GM18498 (cell line): ENCODE data around the gene MLLT6.

Experiments
- ATAC-seq: cut with Tn5 transposase; IDR thresholded peaks from one replicate; pipeline ENCODE4 v1.9.1; 2021; ENCODE audit warnings: mild to moderate bottlenecking, moderate library complexity; ENCODE audit not compliant: unreplicated experiment

The MLLT6 gene

DNA sequence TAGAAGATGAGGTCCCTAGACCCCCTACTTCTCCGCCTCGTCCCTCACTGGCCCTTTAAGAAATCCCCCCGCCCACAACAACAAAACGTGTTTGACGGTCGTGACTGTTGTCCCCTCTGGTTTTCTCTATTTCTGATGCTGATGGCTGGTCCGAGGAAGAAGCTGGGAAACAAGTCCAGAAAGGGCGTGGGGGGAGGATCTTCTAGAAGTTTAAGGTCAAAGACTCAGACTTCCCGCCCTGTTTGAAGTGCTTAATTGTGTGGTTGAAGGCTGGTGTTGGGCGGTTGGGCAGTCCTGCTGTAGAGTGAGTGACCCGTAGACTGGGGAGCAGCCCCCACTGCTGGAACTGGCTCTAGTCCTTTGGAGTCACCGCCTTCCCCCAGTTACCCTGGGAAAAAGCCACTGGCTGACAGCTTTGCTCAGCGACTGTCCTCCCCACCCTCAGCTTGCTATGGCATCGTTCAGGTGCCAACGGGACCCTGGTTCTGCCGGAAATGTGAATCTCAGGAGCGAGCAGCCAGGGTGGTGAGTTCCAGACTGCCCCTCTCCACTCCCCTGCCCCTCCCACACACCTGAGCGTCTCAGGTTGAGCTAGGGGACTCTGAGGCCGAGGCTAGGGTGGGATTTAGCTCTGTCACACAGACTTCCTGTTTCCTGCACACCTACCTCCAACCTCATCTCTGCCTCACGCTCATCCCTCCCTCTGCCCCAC, 1.6 kb downstream of the MLLT6 start:
- no peak for ATAC-seq

GRCh38 chr17:38707678-38708351, 2.7 kb downstream of the MLLT6 start:
- no peak for ATAC-seq

DNA sequence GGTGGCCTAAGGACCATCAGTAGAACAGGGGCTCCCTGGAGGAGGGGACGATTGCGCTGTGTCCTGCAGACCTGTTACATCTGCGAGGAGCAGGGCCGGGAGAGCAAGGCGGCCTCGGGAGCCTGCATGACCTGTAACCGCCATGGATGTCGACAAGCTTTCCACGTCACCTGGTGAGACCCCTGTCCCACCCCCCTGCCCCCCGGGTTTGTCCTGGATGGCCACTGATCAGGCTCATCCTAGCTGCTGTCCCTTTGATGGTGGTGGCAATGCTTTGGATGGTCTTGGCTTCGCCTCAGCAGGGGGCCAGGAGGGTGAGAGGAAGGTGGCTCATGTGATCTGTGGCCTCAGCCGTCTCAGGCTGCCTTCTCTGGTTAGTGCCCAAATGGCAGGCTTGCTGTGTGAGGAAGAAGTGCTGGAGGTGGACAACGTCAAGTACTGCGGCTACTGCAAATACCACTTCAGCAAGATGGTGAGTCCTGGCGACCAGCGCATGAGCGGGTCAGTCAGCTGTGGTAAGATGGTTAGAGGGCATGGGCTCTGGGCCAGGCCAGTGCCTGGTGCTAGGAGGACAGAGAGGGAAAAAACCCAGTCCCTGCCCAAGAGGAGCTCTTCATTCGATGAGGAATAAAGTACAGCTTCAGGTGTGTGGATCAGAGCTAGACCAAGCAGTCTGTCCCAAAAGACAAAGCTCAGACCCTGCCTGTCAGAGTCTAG, 4.2 kb downstream of the MLLT6 start:
- ATAC-seq: no peak

GRCh38 chr17:38709864-38710603, 5.0 kb downstream of the MLLT6 start:
- no peak for ATAC-seq

- no peak for ATAC-seq
Observed at GRCh38 chr17:38710604-38710962, 5.5 kb downstream of the MLLT6 start.

GRCh38 chr17:38710985-38711384, 5.9 kb downstream of the MLLT6 start:
- ATAC-seq: no peak

DNA sequence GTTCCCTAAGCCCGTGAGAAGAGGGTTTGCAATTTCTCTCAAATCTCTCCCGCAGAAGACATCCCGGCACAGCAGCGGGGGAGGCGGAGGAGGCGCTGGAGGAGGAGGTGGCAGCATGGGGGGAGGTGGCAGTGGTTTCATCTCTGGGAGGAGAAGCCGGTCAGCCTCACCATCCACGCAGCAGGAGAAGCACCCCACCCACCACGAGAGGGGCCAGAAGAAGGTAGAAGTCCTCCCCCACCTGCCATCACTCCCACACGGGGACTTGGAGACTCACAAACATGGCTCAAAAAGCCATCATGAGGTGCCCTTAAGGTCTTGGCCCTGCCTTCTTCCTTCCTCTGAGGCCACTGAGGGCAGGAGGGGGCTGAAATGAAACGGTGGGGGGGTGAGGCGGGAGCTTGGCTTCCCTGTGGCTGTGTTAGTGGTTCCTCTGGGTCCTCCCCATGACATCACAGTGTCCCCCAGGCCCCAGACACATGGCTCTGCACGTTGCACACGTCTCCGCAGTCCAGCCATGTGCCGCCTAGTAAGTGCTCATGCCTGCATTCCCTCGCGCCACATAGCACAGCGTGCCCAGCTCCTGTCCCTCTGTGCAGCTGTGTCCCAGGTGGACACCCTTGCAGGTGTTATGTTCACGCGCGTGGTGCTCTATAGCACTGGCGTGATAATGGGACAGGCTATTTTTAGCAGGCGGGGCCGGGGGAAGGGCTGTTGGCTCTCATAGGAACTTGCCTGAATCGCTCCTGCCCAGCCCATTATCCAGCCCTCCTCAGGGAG, 6.9 kb downstream of the MLLT6 start:
- ATAC-seq: no peak

GRCh38 chr17:38712593-38712992, 7.5 kb downstream of the MLLT6 start:
- no peak for ATAC-seq

DNA sequence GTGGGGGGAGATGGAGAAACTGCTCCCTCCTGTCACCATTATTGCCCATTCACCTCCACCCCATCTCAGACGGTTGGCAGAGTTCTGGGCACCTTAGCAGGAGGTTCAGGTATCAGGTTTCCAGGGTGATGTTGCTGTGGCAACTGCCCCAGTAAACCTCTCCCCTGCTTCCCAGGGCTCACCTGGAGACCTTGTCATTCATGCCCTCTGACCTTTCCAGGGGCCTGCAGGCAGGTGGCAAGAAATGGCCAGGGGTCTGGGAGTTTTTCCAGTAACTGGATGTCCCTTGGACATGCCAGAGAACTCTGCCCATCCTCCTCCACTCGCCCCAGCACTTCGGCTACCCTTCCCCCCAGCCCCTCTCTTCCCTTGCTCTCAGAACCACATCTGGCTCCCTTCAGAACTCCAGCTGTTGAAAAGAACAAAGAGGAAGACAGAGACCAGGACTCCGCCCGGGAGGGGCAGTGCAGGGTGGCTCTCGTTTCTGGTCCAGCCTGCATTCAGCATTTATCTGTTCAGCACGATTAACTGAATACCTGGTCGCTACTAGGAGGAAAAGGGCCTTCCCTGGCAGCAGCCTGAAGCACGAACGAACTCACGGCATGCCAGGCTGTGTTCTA, 8.5 kb downstream of the MLLT6 start:
- no peak for ATAC-seq

- no peak for ATAC-seq
Observed at GRCh38 chr17:38715216-38715943, 10.3 kb downstream of the MLLT6 start.

GRCh38 chr17:38716368-38717005, 11.4 kb downstream of the MLLT6 start:
- no peak for ATAC-seq

DNA sequence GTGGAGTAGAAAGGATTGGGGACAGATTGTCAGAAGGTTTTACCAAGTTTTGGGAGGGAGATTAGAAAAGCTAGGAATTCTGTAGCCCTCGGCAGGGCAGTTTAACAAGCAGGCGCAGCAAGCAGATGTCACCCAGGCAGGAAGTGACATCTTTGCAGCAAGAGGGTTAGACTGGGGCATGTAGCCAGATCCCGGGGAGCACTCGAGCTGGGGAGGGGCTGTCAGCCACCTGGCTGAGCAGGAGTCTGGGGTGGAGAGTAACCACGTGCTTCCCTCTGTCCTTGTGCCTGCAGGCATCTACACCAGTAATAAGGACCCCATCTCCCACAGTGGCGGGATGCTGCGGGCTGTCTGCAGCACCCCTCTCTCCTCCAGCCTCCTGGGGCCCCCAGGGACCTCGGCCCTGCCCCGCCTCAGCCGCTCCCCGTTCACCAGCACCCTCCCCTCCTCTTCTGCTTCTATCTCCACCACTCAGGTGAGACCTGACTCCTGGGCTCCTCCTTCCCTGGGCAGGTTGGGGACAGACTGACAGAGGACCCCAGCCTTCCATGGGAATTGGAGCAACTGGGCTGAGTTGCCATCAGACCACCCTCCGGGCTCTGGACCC, 12.2 kb downstream of the MLLT6 start:
- ATAC-seq: no peak

DNA sequence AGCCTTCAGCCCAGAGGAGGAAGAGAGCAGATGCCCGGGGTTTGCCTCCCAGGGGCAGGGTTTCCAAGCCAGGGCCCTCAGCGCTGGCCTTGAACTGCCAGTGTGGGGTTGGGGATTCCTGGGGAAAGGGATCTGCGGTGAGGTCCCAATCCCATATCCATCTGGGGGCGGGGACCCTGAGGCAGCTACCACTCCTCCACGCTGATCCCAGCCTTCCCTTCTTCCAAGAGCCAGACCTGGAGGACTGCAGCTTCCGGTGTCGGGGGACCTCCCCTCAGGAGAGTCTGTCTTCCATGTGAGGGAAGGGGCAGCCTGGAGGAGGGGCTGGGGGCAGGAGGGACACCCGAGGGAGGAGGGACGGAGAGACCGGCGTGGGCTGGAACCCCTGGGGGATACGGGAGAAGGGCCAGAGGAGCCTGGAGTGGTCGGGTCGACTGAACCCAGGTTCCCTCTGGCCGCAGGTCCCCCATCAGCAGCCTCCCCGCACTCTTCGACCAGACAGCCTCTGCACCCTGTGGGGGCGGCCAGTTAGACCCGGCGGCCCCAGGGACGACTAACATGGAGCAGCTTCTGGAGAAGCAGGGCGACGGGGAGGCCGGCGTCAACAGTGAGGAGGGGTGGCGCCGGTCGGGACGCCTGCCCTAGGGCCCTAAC, 14.3 kb downstream of the MLLT6 start:
- ATAC-seq: no peak

DNA sequence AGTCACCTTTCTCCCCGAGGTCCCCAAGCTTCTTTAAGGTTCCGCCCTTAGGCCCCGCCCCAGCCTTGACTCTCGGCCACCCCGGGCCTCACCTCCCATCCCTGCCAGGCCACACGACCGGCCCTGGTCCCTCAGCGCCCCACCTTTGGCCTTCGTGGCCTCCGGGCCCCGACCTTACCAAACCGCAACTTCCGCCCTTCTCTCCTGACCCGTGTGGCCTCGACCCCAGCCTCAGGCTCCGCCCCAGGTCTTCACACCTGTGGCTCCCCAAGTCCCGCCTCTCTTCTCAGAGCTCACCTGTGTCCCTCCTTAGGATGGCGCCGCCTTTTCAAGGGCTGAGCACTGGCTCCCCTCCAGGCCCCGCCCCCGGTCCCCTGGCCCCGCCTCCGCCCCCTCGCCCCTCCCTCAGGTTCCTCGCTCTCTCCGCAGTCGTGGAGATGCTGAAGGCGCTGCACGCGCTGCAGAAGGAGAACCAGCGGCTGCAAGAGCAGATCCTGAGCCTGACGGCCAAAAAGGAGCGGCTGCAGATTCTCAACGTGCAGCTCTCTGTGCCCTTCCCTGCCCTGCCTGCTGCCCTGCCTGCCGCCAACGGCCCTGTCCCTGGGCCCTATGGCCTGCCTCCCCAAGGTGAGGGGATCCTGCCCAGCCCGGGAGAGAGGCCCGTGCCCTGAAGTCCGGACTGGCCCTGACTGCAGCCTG, 15.0 kb downstream of the MLLT6 start:
- ATAC-seq: no peak

DNA sequence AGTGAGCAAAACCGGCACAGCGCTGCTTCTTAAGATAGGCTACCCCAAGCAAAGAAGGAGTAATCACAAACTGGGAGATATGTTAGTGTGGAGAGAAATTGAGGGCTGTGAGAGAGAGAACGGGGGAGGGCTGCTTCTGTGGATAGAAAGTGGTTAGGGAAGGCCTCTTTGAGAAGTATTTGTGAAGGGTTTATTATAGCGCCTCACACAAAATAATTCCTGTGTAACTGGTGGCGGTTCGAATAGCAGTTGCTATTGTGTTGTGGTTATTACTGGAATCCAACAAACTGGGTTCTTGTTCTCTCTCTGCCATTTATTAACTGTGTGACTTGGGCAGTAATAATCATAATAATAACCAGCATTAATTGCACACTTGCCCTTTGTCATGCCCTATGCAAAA, 15.9 kb downstream of the MLLT6 start:
- no peak for ATAC-seq

- ATAC-seq: no peak
Observed at GRCh38 chr17:38721802-38722201, 16.7 kb downstream of the MLLT6 start.

GRCh38 chr17:38724337-38724988, 19.4 kb downstream of the MLLT6 start:
- no peak for ATAC-seq
